GM23248 (cell line): ENCODE results near the gene PUM1. TPM values are rescaled to one million over a fixed set of nuclear protein-coding genes. Genes with fewer than 3 reads are reported as not detected.

Experiments
- DNase-seq: peaks from one replicate; pipeline ENCODE4 v3.0.0-alpha.2; 2015
- H2AFZ ChIP-seq: fragments of 200-600 bp; sonication (generic); 2 replicates; pipeline ENCODE4 v1.6.1; 2016; ENCODE audit warnings: antibody characterized with exemption
- H3F3A ChIP-seq: fragments of 200-600 bp; sonication (generic); 2 replicates; pipeline ENCODE4 v1.6.1; 2016; ENCODE audit warnings: mild to moderate bottlenecking, antibody characterized with exemption, mixed run types; ENCODE audit not compliant: insufficient read depth
- H3K27ac ChIP-seq: fragments of 200-600 bp; sonication (generic); 2 replicates; pipeline ENCODE4 v1.5.1; 2016; ENCODE audit warnings: mild to moderate bottlenecking
- H3K27me3 ChIP-seq: fragments of 200-600 bp; sonication (generic); replicated peaks from 2 replicates; pipeline ENCODE4 v1.6.1; 2016; ENCODE audit warnings: mild to moderate bottlenecking; ENCODE audit not compliant: insufficient read depth
- H3K36me3 ChIP-seq: fragments of 200-600 bp; sonication (generic); 2 replicates; pipeline ENCODE4 v1.6.1; 2016; ENCODE audit warnings: low read depth, mild to moderate bottlenecking
- H3K4me1 ChIP-seq: fragments of 200-600 bp; sonication (generic); 2 replicates; pipeline ENCODE4 v1.6.1; 2016; ENCODE audit warnings: mild to moderate bottlenecking; ENCODE audit not compliant: insufficient read depth
- H3K4me2 ChIP-seq: fragments of 200-600 bp; sonication (generic); one replicate; pipeline ENCODE4 v1.6.1; 2016; ENCODE audit warnings: mild to moderate bottlenecking; ENCODE audit not compliant: unreplicated experiment
- H3K4me3 ChIP-seq: fragments of 200-600 bp; sonication (generic); 2 replicates; pipeline ENCODE4 v1.5.1; 2016; ENCODE audit warnings: mild to moderate bottlenecking
- H3K79me2 ChIP-seq: fragments of 200-600 bp; sonication (generic); 2 replicates; pipeline ENCODE4 v1.6.1; 2016; ENCODE audit warnings: mild to moderate bottlenecking; ENCODE audit not compliant: insufficient read depth
- H3K9ac ChIP-seq: fragments of 200-600 bp; sonication (generic); 2 replicates; pipeline ENCODE4 v1.6.1; 2016; ENCODE audit warnings: mild to moderate bottlenecking
- H3K9me2 ChIP-seq: fragments of 200-600 bp; sonication (generic); 2 replicates; pipeline ENCODE4 v1.6.1; 2016; ENCODE audit warnings: mixed run types, mild to moderate bottlenecking, moderate library complexity; ENCODE audit not compliant: insufficient read depth
- H3K9me3 ChIP-seq: fragments of 200-600 bp; sonication (generic); one replicate; pipeline ENCODE4 v1.6.1; 2017; ENCODE audit warnings: low read depth
- H4K20me1 ChIP-seq: fragments of 200-600 bp; sonication (generic); 2 replicates; pipeline ENCODE4 v1.6.0; 2016; ENCODE audit not compliant: insufficient read depth
- EZH2 ChIP-seq: fragments of 200-600 bp; sonication (generic); IDR thresholded peaks from 2 replicates; pipeline ENCODE4 v1.6.1; 2018; ENCODE audit warnings: antibody characterized with exemption, mild to moderate bottlenecking; ENCODE audit not compliant: insufficient read depth, poor library complexity, severe bottlenecking
- EZH2phosphoT487 ChIP-seq: fragments of 200-600 bp; sonication (generic); IDR thresholded peaks from 2 replicates; pipeline ENCODE4 v1.6.1; 2018; ENCODE audit warnings: antibody characterized with exemption, moderate library complexity, mild to moderate bottlenecking, low read depth; ENCODE audit not compliant: insufficient read depth
- WGBS, 2 experiments: methylation state at CpG; one replicate each; pipeline ENCODE4 v1.1.6; 2015 to 2017; ENCODE audit warnings: low lambda C conversion rate in 2 of 2, low coverage in 1 of 2; ENCODE audit errors: missing lambda C conversion rate in 2 of 2; 5-methylcytosine and 5-hydroxymethylcytosine counted together
- in situ Hi-C: fragments of 300-500 bp; cut with MboI; formaldehyde crosslinking; loops from 2 replicates; pipeline ENCODE4 v1.15.0; 2020
- polyA plus RNA-seq: library from polyadenylated mRNA; unstranded; fragments of >200 nt; fragmentation: Nextera tagmentation; extraction: Ambion mirVana; gene quantifications from 2 replicates; pipeline ENCODE4 v1.2.1, GENCODE V29; 2016
- total RNA-seq: library from RNA; depleted of rRNA; stranded (reverse); fragments of >200 nt; shearing (Covaris generic); gene quantifications from 2 replicates; pipeline ENCODE4 v1.2.3, GENCODE V29; 2014

Gene PUM1
- total and polyA plus RNA-seq, 2 experiments from 2014 or later = 46.3 to 49.5 TPM

- Histone ChIP-seq H4K20me1 (peaks cover 15% of the 10 kb centered on the region), H3K9ac (no peak overlapping the region), H3K4me1 (peaks cover 29% of the 10 kb centered on the region), H3F3A (peaks cover 49% of the 10 kb centered on the region), H3K27ac (no peak overlapping the region), H3K79me2 (peaks cover 93% of the 10 kb centered on the region), H3K27me3 (no peaks in the 10 kb centered on the region), H3K9me2 (no peaks in the 10 kb centered on the region), H3K4me2 (no peak overlapping the region), H3K9me3 (no peaks in the 10 kb centered on the region), H3K36me3 (peaks cover 29% of the 10 kb centered on the region), H2AFZ (no peak overlapping the region), H3K4me3 (no peak overlapping the region)
- TF ChIP-seq EZH2 (no peak), EZH2phosphoT487 (no peak)
- in situ Hi-C loops = no loop called here
- 84 to 90% methylated on average over 6 of the region's 6 CpGs for whole genome bisulfite sequencing, 2 experiments
- DNase-seq = no peak
These were observed 61.8 kb downstream of the PUM1 start for GRCh38 chr1:31003613-31004230.

GRCh38 chr1:31000301-31000700, 65.2 kb downstream of the PUM1 start:
- H3K4me2 ChIP-seq = no peak overlapping the region
- no peak overlapping the region for H3K9ac ChIP-seq
- no peaks in the 10 kb centered on the region for H3K27me3 ChIP-seq
- no peak overlapping the region for H3K4me3 ChIP-seq
- H3K9me3 ChIP-seq = no peaks in the 10 kb centered on the region
- DNase-seq = no peak
- no peak overlapping the region for H2AFZ ChIP-seq
- TF ChIP-seq EZH2 (no peak), EZH2phosphoT487 (no peak)
- WGBS, 2 experiments = 94 to 99% methylated on average over 2 of the region's 2 CpGs
- H3F3A ChIP-seq = peaks cover 15% of the 10 kb centered on the region
- H3K27ac ChIP-seq = no peak overlapping the region
- no peaks in the 10 kb centered on the region for H3K4me1 ChIP-seq
- H3K9me2 ChIP-seq = no peaks in the 10 kb centered on the region
- in situ Hi-C loops = no loop called here
- H3K79me2 ChIP-seq = peaks cover 100% of the 10 kb centered on the region
- peaks cover 25% of the 10 kb centered on the region for H3K36me3 ChIP-seq
- H4K20me1 ChIP-seq = peaks cover 12% of the 10 kb centered on the region

- 92 to 100% methylated on average over 1 of the region's 1 CpG for WGBS, 2 experiments
- no peaks in the 10 kb centered on the region for H3K4me1 ChIP-seq
- H3K27me3 ChIP-seq = no peaks in the 10 kb centered on the region
- H3K9me3 ChIP-seq = no peaks in the 10 kb centered on the region
- in situ Hi-C loops = no loop called here
- peaks cover 12% of the 10 kb centered on the region for H4K20me1 ChIP-seq
- no peak overlapping the region for H3K4me3 ChIP-seq
- H3K36me3 ChIP-seq = peaks cover 23% of the 10 kb centered on the region
- no peak overlapping the region for H3K4me2 ChIP-seq
- no peak overlapping the region for H3K27ac ChIP-seq
- H3K9me2 ChIP-seq = no peaks in the 10 kb centered on the region
- no peak overlapping the region for H2AFZ ChIP-seq
- peaks cover 100% of the 10 kb centered on the region for H3K79me2 ChIP-seq
- no peak overlapping the region for H3K9ac ChIP-seq
- no peak for DNase-seq
- TF ChIP-seq EZH2 (no peak), EZH2phosphoT487 (no peak)
- peaks cover 4% of the 10 kb centered on the region; the same call in 1 of the 2 replicates for H3F3A ChIP-seq
These were observed 66.6 kb downstream of the PUM1 start for GRCh38 chr1:30998887-30999286.

- Histone ChIP-seq H3K9ac (no peak overlapping the region), H3K4me1 (no peaks in the 10 kb centered on the region), H2AFZ (no peak overlapping the region), H3K27ac (no peak overlapping the region), H3F3A (peaks cover 4% of the 10 kb centered on the region; the same call in 1 of the 2 replicates), H3K4me2 (no peak overlapping the region), H3K4me3 (no peak overlapping the region), H3K9me3 (no peaks in the 10 kb centered on the region), H3K27me3 (no peaks in the 10 kb centered on the region), H4K20me1 (peaks cover 12% of the 10 kb centered on the region), H3K79me2 (peaks cover 100% of the 10 kb centered on the region), H3K36me3 (peaks cover 20% of the 10 kb centered on the region), H3K9me2 (no peaks in the 10 kb centered on the region)
- no peak for DNase-seq
- 94 to 96% methylated on average over 5 of the region's 5 CpGs for WGBS, 2 experiments
- no peak for TF ChIP-seq EZH2phosphoT487
- no peak for TF ChIP-seq EZH2
- in situ Hi-C loops = no loop called here
These were observed 67.3 kb downstream of the PUM1 start for GRCh38 chr1:30998171-30998570.
